SK-N-SH treated with all-trans-retinoic acid at 6 μM for 48 hours (cell line): ENCODE measurements around the gene DGCR2.

Source experiments
- ARNTL ChIP-seq: fragments of 450-650 bp; formaldehyde crosslinking; IDR thresholded peaks from 2 replicates; pipeline ENCODE4 v1.5.0; 2020; ENCODE audit warnings: low read depth, mild to moderate bottlenecking, moderate library complexity, borderline replicate concordance
- BACH2 ChIP-seq: fragments of 250-450 bp; sonication (Bioruptor Pico); IDR thresholded peaks from 2 replicates; pipeline ENCODE4 v1.9.0; 2021; ENCODE audit warnings: mild to moderate bottlenecking, borderline replicate concordance
- CREB5 ChIP-seq: fragments of 250-450 bp; sonication (Bioruptor Pico); IDR thresholded peaks from 2 replicates; pipeline ENCODE4 v1.5.1; 2020; ENCODE audit warnings: low read depth, mild to moderate bottlenecking, moderate library complexity
- CSDC2 ChIP-seq: fragments of 250-450 bp; sonication (Bioruptor Pico); IDR thresholded peaks from 2 replicates; pipeline ENCODE4 v1.5.0; 2020; ENCODE audit warnings: mild to moderate bottlenecking, moderate library complexity
- ESRRG ChIP-seq: fragments of 250-450 bp; sonication (Bioruptor Pico); IDR thresholded peaks from 2 replicates; pipeline ENCODE4 v1.6.1; 2021; ENCODE audit warnings: mild to moderate bottlenecking
- ISL1 ChIP-seq: fragments of 250-450 bp; sonication (Bioruptor Pico); IDR thresholded peaks from 2 replicates; pipeline ENCODE4 v2.1.2; 2022; ENCODE audit warnings: mild to moderate bottlenecking, moderate library complexity
- PATZ1 ChIP-seq: fragments of 250-450 bp; sonication (Bioruptor Pico); IDR thresholded peaks from 2 replicates; pipeline ENCODE4 v1.8.0; 2020; ENCODE audit warnings: mild to moderate bottlenecking, moderate library complexity, borderline replicate concordance
- PPARA ChIP-seq: fragments of 250-450 bp; sonication (Bioruptor Pico); IDR thresholded peaks from 2 replicates; pipeline ENCODE4 v1.5.0; 2020; ENCODE audit warnings: mild to moderate bottlenecking, borderline replicate concordance
- ZFP3 ChIP-seq: fragments of 250-450 bp; sonication (Bioruptor Pico); IDR thresholded peaks from 2 replicates; pipeline ENCODE4 v1.5.0; 2020; ENCODE audit warnings: mild to moderate bottlenecking, moderate library complexity
- ZFP30 ChIP-seq: fragments of 450-650 bp; formaldehyde crosslinking; IDR thresholded peaks from 2 replicates; pipeline ENCODE4 v1.5.0; 2022; ENCODE audit warnings: mild to moderate bottlenecking, moderate library complexity
- ZNF70 ChIP-seq: fragments of 450-650 bp; formaldehyde crosslinking; IDR thresholded peaks from 2 replicates; pipeline ENCODE4 v1.5.0; 2020; ENCODE audit warnings: mild to moderate bottlenecking, moderate library complexity
- TF ChIP-seq, protein P1 (sequence below): fragments of 250-450 bp; sonication (Bioruptor Pico); IDR thresholded peaks from 2 replicates; pipeline ENCODE4 v1.5.1; 2021; ENCODE audit warnings: mild to moderate bottlenecking, moderate library complexity

DNA sequence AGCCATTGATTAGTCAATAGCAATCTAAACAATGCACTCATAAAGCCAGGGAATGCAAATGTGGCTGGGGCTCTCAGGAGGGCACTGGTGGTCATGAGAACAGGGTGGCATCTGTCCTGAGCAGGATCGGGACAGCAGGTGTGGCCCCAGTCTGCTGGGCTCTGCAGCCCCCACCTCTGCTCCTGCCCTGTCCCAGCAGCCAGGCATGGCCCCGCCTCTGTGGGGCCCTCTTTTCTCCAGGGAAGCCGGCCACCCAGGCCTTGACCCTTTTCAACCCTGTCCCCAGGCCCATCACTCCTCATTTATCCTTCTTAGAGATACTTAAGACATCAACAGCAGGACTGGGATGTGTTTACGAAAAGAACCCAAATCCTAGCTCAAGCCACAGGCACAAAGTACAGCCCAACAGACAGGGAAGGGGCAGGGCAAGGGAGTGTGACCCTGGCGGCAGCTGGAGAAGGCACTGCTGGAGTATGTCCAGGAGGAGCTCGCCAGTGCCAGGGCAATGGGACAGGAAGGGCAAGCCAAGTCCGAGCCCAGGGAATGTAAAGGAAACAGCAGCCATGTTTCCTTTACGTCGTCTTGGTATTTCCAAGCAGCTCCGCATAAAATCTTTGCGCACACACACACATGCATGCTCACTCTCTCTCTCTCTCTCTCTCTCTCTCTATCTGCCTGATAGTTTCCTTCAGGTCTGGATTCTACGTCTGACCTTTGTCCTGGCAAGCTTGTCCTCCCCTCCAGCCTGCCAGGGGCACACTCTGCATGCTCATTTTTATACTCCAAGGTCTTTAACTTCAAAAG is 59.9 kb downstream of the DGCR2 start:
- no peak for TF ChIP-seq CREB5 (CRISPR knock-in tag)
- TF ChIP-seq PPARA (CRISPR knock-in tag): no peak
- TF ChIP-seq, protein P1, sequence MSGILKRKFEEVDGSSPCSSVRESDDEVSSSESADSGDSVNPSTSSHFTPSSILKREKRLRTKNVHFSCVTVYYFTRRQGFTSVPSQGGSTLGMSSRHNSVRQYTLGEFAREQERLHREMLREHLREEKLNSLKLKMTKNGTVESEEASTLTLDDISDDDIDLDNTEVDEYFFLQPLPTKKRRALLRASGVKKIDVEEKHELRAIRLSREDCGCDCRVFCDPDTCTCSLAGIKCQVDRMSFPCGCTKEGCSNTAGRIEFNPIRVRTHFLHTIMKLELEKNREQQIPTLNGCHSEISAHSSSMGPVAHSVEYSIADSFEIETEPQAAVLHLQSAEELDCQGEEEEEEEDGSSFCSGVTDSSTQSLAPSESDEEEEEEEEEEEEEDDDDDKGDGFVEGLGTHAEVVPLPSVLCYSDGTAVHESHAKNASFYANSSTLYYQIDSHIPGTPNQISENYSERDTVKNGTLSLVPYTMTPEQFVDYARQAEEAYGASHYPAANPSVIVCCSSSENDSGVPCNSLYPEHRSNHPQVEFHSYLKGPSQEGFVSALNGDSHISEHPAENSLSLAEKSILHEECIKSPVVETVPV (CRISPR knock-in tag): no peak
- no peak for TF ChIP-seq ZFP3 (CRISPR knock-in tag)
- TF ChIP-seq ISL1: no peak
- no peak for TF ChIP-seq PATZ1 (CRISPR knock-in tag)
- TF ChIP-seq ARNTL (CRISPR knock-in tag): no peak
- no peak for TF ChIP-seq BACH2 (CRISPR knock-in tag)
- no peak for TF ChIP-seq ESRRG (CRISPR knock-in tag)
- no peak for TF ChIP-seq ZFP30
- no peak for TF ChIP-seq CSDC2 (CRISPR knock-in tag)
- no peak for TF ChIP-seq ZNF70 (CRISPR knock-in tag)
